ENCODE data around the gene SH2D3A.
"Not testable (repeated sequence)": the region's sequence is repeated elsewhere in the genome, so short reads cannot be mapped to it uniquely, and the experiment has no call there.

Gene SH2D3A

DNA sequence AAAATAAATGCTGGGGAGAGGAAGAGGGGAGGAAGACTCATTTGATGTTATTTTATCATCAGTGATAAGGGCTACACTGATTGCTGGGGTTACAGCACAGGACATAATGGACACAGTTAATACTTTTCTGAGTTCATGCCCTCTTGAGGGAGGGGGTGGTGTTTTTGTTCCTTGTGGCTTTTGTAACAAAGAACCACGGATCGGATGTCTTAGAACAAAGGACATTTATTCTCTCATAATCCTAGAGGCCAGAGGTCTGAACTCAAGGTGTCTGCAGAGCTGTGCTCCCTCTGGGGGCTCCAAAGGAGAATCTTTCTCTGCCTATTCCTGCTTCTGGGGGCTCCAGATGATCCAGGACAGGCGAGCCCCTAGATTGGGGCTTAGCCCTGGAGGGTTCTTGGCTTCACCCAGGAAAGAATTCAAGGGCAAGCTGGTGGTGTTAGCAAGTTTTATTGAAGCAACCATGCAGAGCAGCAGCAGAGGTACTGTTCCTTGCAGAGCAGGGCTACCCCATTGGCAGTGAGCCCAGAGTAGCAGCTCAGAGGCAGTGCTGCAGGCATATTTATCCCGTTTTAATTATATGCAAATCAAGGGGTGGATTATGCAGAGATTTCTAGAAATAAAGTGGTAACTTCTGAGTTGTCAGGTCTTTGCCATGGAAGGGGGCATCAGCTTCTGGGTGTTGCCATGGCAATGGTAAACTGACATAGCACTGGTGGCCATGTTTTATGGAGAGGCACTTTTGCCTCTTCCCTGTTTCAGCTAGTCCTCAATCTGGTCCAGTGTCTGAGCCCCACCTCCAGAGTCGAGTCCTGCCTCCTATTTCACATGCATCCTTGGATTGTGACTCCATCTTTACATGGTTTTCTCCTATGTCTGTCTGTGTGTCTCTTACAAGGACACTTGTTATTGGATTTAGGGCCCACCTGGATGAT, 23.2 kb upstream of the SH2D3A start:
- TF ChIP-seq, protein P1, sequence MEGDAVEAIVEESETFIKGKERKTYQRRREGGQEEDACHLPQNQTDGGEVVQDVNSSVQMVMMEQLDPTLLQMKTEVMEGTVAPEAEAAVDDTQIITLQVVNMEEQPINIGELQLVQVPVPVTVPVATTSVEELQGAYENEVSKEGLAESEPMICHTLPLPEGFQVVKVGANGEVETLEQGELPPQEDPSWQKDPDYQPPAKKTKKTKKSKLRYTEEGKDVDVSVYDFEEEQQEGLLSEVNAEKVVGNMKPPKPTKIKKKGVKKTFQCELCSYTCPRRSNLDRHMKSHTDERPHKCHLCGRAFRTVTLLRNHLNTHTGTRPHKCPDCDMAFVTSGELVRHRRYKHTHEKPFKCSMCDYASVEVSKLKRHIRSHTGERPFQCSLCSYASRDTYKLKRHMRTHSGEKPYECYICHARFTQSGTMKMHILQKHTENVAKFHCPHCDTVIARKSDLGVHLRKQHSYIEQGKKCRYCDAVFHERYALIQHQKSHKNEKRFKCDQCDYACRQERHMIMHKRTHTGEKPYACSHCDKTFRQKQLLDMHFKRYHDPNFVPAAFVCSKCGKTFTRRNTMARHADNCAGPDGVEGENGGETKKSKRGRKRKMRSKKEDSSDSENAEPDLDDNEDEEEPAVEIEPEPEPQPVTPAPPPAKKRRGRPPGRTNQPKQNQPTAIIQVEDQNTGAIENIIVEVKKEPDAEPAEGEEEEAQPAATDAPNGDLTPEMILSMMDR (IDR thresholded peaks at IDR 0.05) = no peak
- Histone ChIP-seq H3K27ac (no peak overlapping the region), H3K4me3 (no peak overlapping the region)
- DNase-seq (ENCODE audit: low spot score) = no peak

GRCh38 chr19:6788896-6789295, 21.7 kb upstream of the SH2D3A start:
- no peak overlapping the region for H3K27ac ChIP-seq
- no peak overlapping the region for H3K4me3 ChIP-seq
- TF ChIP-seq, protein P1 (IDR thresholded peaks at IDR 0.05) = no peak
- no peak for DNase-seq (ENCODE audit: low spot score)

DNA sequence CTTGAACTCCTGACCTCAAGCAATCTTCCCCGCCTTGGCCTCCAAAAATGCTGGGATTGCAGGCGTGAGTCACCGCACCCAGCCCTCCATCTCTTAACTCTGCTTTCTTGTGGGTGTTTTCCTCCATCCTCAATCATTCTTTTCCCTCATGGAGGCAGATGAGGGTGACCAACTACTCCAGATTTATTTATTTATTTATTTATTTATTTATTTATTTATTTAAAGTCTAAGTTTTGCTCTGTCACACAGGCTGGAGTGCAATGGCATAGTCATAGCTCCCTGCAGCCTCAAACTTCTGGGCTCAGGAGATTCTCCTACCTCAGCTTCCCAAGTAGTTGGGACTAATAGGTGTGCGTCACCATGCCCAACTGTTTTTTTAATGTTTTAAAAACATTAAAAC, 20.2 kb upstream of the SH2D3A start:
- Histone ChIP-seq H3K4me3 (no peak overlapping the region), H3K27ac (no peak overlapping the region)
- no peak for DNase-seq (ENCODE audit: low spot score)
- TF ChIP-seq, protein P1 (IDR thresholded peaks at IDR 0.05) = no peak

- H3K27ac ChIP-seq = no peak overlapping the region
- TF ChIP-seq, protein P1 (IDR thresholded peaks at IDR 0.05) = no peak
- DNase-seq (ENCODE audit: low spot score) = no peak
- H3K4me3 ChIP-seq = no peak overlapping the region
These were observed 12.0 kb upstream of the SH2D3A start for GRCh38 chr19:6779206-6779605.

- no peak for DNase-seq (ENCODE audit: low spot score)
- Histone ChIP-seq H3K4me3 (no peak overlapping the region), H3K27ac (no peak overlapping the region)
- TF ChIP-seq, protein P1 (IDR thresholded peaks at IDR 0.05) = no peak
These were observed 11.2 kb upstream of the SH2D3A start for GRCh38 chr19:6778386-6778785.

- Histone ChIP-seq H3K27ac (no peak overlapping the region), H3K4me3 (no peak overlapping the region)
- no peak for DNase-seq (ENCODE audit: low spot score)
- TF ChIP-seq, protein P1 (IDR thresholded peaks at IDR 0.05) = no peak
These were observed 10.2 kb upstream of the SH2D3A start for GRCh38 chr19:6777434-6777833.

- TF ChIP-seq, protein P1 (IDR thresholded peaks at IDR 0.05) = no peak
- DNase-seq (ENCODE audit: low spot score) = no peak
- H3K4me3 ChIP-seq = no peak overlapping the region
- no peak overlapping the region for H3K27ac ChIP-seq
These were observed 9.8 kb upstream of the SH2D3A start for GRCh38 chr19:6776999-6777398.

- not testable (repeated sequence) for H3K4me3 ChIP-seq; H3K27ac ChIP-seq; DNase-seq (ENCODE audit: low spot score)
These were observed 8.8 kb upstream of the SH2D3A start for GRCh38 chr19:6776045-6776444.
